Measurements from ENCODE around the gene MYBPH. TPM values are rescaled to one million over a fixed set of nuclear protein-coding genes. Genes with fewer than 3 reads are reported as not detected.

The MYBPH gene
- total and polyA plus RNA-seq, 2 experiments from 2014 or later, result not detected

- no peaks in the 10 kb centered on the region; the same call in 2 of the 3 replicates for H3K9me3 Mint-ChIP-seq
- no peaks in the 10 kb centered on the region for H3K36me3 Mint-ChIP-seq (ENCODE audit: low read depth)
- Histone ChIP-seq H3K4me3 (no peak overlapping the region), H2AFZ (no peak overlapping the region), H3K79me2 (replicated peaks; ENCODE audit: insufficient read depth) (no peaks in the 10 kb centered on the region), H3K9me2 (ENCODE audit: insufficient read depth) (no peaks in the 10 kb centered on the region), H3K4me2 (no peak overlapping the region), H4K20me1 (replicated peaks; ENCODE audit: insufficient read depth) (no peaks in the 10 kb centered on the region), H3K4me1 (ENCODE audit: insufficient read depth) (no peaks in the 10 kb centered on the region), H3K27me3 (ENCODE audit: insufficient read depth) (no peaks in the 10 kb centered on the region), H3K27ac (ENCODE audit: low read depth) (no peak overlapping the region), H3F3A (replicated peaks; ENCODE audit: low read depth) (no peaks in the 10 kb centered on the region), H3K36me3 (ENCODE audit: insufficient read depth) (no peaks in the 10 kb centered on the region)
- H3K27ac Mint-ChIP-seq, result no peak overlapping the region
- TF ChIP-seq ZNF331 (CRISPR knock-in tag; IDR thresholded peaks at IDR 0.05; ENCODE audit: low read depth), result no peak
- no peak for TF ChIP-seq ETS1 (IDR thresholded peaks at IDR 0.05)
- TF ChIP-seq EZH2 (IDR thresholded peaks at IDR 0.05; ENCODE audit: low read depth, unreplicated experiment), result no peak
- no peak for TF ChIP-seq EZH2phosphoT487 (IDR thresholded peaks at IDR 0.05; ENCODE audit: unreplicated experiment)
- no peak for DNase-seq (ENCODE audit: low spot score)
- H3K4me1 Mint-ChIP-seq, result peaks cover 7% of the 10 kb centered on the region
- H3K27me3 Mint-ChIP-seq (ENCODE audit: insufficient read depth, low read depth, poor library complexity), result peaks cover 7% of the 10 kb centered on the region
- H3K4me3 Mint-ChIP-seq, result no peak overlapping the region
- ATAC-seq, result no peak
Observed at GRCh38 chr1:203210350-203210749, 34.7 kb upstream of the MYBPH start.

- TF ChIP-seq REST (IDR thresholded peaks at IDR 0.05; ENCODE audit: unreplicated experiment) (no peak), NANOG (IDR thresholded peaks at IDR 0.05; ENCODE audit: borderline replicate concordance) (no peak), ZNF462 (CRISPR knock-in tag; IDR thresholded peaks at IDR 0.05) (no peak), JUNB (IDR thresholded peaks at IDR 0.05; ENCODE audit: unreplicated experiment) (no peak), STAT1 (IDR thresholded peaks at IDR 0.05; ENCODE audit: unreplicated experiment) (no peak), EZH2phosphoT487 (IDR thresholded peaks at IDR 0.05; ENCODE audit: unreplicated experiment) (no peak), EZH2 (IDR thresholded peaks at IDR 0.05; ENCODE audit: low read depth, unreplicated experiment) (no peak)
- Histone ChIP-seq H3K4me2 (no peak overlapping the region), H3K27ac (ENCODE audit: low read depth) (no peak overlapping the region), H4K20me1 (replicated peaks; ENCODE audit: insufficient read depth) (no peaks in the 10 kb centered on the region), H3K4me3 (no peak overlapping the region), H3K9me2 (ENCODE audit: insufficient read depth) (no peaks in the 10 kb centered on the region), H3F3A (replicated peaks; ENCODE audit: low read depth) (no peaks in the 10 kb centered on the region), H3K36me3 (ENCODE audit: insufficient read depth) (no peaks in the 10 kb centered on the region), H3K4me1 (ENCODE audit: insufficient read depth) (no peaks in the 10 kb centered on the region), H2AFZ (no peak overlapping the region), H3K27me3 (ENCODE audit: insufficient read depth) (no peaks in the 10 kb centered on the region), H3K79me2 (replicated peaks; ENCODE audit: insufficient read depth) (no peaks in the 10 kb centered on the region)
- ATAC-seq (no peak), DNase-seq (ENCODE audit: low spot score) (no peak)
- H3K27ac Mint-ChIP-seq, result no peak overlapping the region
- H3K9me3 Mint-ChIP-seq, result no peaks in the 10 kb centered on the region
- H3K4me3 Mint-ChIP-seq, result no peak overlapping the region
- H3K27me3 Mint-ChIP-seq (ENCODE audit: insufficient read depth, low read depth, poor library complexity), result peaks cover 1% of the 10 kb centered on the region
- no peaks in the 10 kb centered on the region for H3K36me3 Mint-ChIP-seq (ENCODE audit: low read depth)
- H3K4me1 Mint-ChIP-seq, result peaks cover 5% of the 10 kb centered on the region
Observed at GRCh38 chr1:203208181-203208580, 32.6 kb upstream of the MYBPH start.
